Activated CD8-positive, alpha-beta T cell treated with anti-CD3 and anti-CD28 coated beads for 36 hours (primary cell): ENCODE data around the gene GBF1. TPM values are rescaled to one million over a fixed set of nuclear protein-coding genes. Genes with fewer than 3 reads are reported as not detected.

Experiments used
- ATAC-seq: fragments of 200-7000 bp; cut with Tn5 transposase; one replicate; pipeline ENCODE4 v1.10.0; 2021; ENCODE audit warnings: mild to moderate bottlenecking, moderate library complexity
- CTCF ChIA-PET: fragments of 350-600 bp; sonication (Branson Sonifier 250); formaldehyde crosslinking; loops from one replicate; lab custom pipeline; 2021; ENCODE audit warnings: antibody characterized with exemption; lab: Charles Lee
- POLR2A ChIA-PET: fragments of 350-600 bp; sonication (Branson Sonifier 250); formaldehyde crosslinking; loops from one replicate; lab custom pipeline; 2021; ENCODE audit warnings: antibody characterized with exemption; lab: Charles Lee
- DNase-seq: peaks from one replicate; pipeline ENCODE4 v3.0.0-alpha.2; 2020
- H3K27ac Mint-ChIP-seq: one replicate; pipeline ENCODE4 v1.8.0; 2021; ENCODE audit warnings: mild to moderate bottlenecking, mixed read lengths
- H3K27me3 Mint-ChIP-seq: one replicate; pipeline ENCODE4 v1.8.0; 2021; ENCODE audit warnings: mixed read lengths
- H3K36me3 Mint-ChIP-seq: one replicate; pipeline ENCODE4 v1.8.0; 2021; ENCODE audit warnings: low read depth, mixed read lengths
- H3K4me1 Mint-ChIP-seq: one replicate; pipeline ENCODE4 v1.8.0; 2021; ENCODE audit warnings: low read depth, mixed read lengths
- H3K4me3 Mint-ChIP-seq: one replicate; pipeline ENCODE4 v1.8.0; 2021; ENCODE audit warnings: mild to moderate bottlenecking, moderate library complexity, mixed read lengths
- H3K9me3 Mint-ChIP-seq: one replicate; pipeline ENCODE4 v1.8.0; 2021; ENCODE audit warnings: mixed read lengths
- CTCF ChIP-seq: fragments of 200-600 bp; IDR thresholded peaks from one replicate; pipeline ENCODE4 v1.8.0; 2022; ENCODE audit warnings: antibody characterized with exemption, mild to moderate bottlenecking
- intact Hi-C: fragments of 100-400 bp; cut with micrococcal nuclease; formaldehyde crosslinking; loops from one replicate; pipeline ENCODE4 v1.10.0; 2022
- total RNA-seq, 2 experiments: library from RNA; stranded (reverse); gene quantifications; one replicate each; pipeline ENCODE4 v1.2.3, GENCODE V29; 2021

GBF1 gene
- total RNA-seq, 2 experiments from 2014 or later: 25.4 to 28.2 TPM

GRCh38 chr10:102268375-102268888, 23.1 kb downstream of the GBF1 start:
- DNase-seq (peak; percentile 16), ATAC-seq (peak; percentile 60)
- Mint-ChIP-seq H3K4me1 (peaks cover 55% of the 10 kb centered on the region), H3K27ac (peak overlapping the region; percentile 87), H3K4me3 (no peak overlapping the region), H3K9me3 (no peaks in the 10 kb centered on the region), H3K27me3 (no peaks in the 10 kb centered on the region), H3K36me3 (peaks cover 19% of the 10 kb centered on the region)
- ChIA-PET POLR2A (interaction anchor here (0.7 to 1.2 kb wide), 2 partner anchors 15 to 21 kb away, joined by 3 to 4 read pairs; no protein-coding TSS in a partner anchor), CTCF (interaction anchor here (0.9 to 8.5 kb wide), 10 partner anchors 9 to 99 kb away, joined by 3 to 66 read pairs (median 6); partner anchors contain the start of gene PITX3)
- intact Hi-C loops: no loop called here
- TF ChIP-seq CTCF: no peak

- peak overlapping the region; percentile 87 for H3K27ac Mint-ChIP-seq
- ATAC-seq: no peak
- no peaks in the 10 kb centered on the region for H3K9me3 Mint-ChIP-seq
- CTCF ChIA-PET: interaction anchor here (0.9 to 8.5 kb wide), 5 partner anchors 8 to 83 kb away, joined by 3 to 66 read pairs (median 8); no protein-coding TSS in a partner anchor
- peaks cover 19% of the 10 kb centered on the region for H3K36me3 Mint-ChIP-seq
- H3K4me3 Mint-ChIP-seq: no peak overlapping the region
- no peak for DNase-seq
- no peaks in the 10 kb centered on the region for H3K27me3 Mint-ChIP-seq
- no peak for TF ChIP-seq CTCF
- POLR2A ChIA-PET: interaction anchor here (0.7 to 1.2 kb wide), 3 partner anchors 21 to 206 kb away, joined by 3 to 4 read pairs (median 3); no protein-coding TSS in a partner anchor
- intact Hi-C loops: no loop called here
- peaks cover 56% of the 10 kb centered on the region for H3K4me1 Mint-ChIP-seq
Measured at GRCh38 chr10:102269017-102269416, 23.7 kb downstream of the GBF1 start.

GRCh38 chr10:102274062-102274461, 28.7 kb downstream of the GBF1 start:
- peaks cover 11% of the 10 kb centered on the region for H3K36me3 Mint-ChIP-seq
- no peak for ATAC-seq
- TF ChIP-seq CTCF: no peak
- H3K9me3 Mint-ChIP-seq: no peaks in the 10 kb centered on the region
- no peak overlapping the region for H3K27ac Mint-ChIP-seq
- intact Hi-C loops: no loop called here
- ChIA-PET CTCF (interaction anchor here (3.0 to 4.3 kb wide), 2 partner anchors 43 to 78 kb away, joined by 9 to 12 read pairs; no protein-coding TSS in a partner anchor), POLR2A (no interaction called here)
- no peak for DNase-seq
- H3K27me3 Mint-ChIP-seq: no peaks in the 10 kb centered on the region
- H3K4me1 Mint-ChIP-seq: peaks cover 25% of the 10 kb centered on the region
- H3K4me3 Mint-ChIP-seq: no peak overlapping the region

- Mint-ChIP-seq H3K27ac (no peak overlapping the region), H3K36me3 (peaks cover 9% of the 10 kb centered on the region), H3K27me3 (no peaks in the 10 kb centered on the region), H3K4me3 (no peak overlapping the region), H3K9me3 (no peaks in the 10 kb centered on the region), H3K4me1 (peaks cover 32% of the 10 kb centered on the region)
- DNase-seq (no peak), ATAC-seq (no peak)
- intact Hi-C loops: no loop called here
- TF ChIP-seq CTCF: no peak
- CTCF ChIA-PET: interaction anchor here (0.7 to 4.3 kb wide), 3 partner anchors 20 to 77 kb away, joined by 4 to 12 read pairs (median 9); no protein-coding TSS in a partner anchor
- POLR2A ChIA-PET: no interaction called here
Measured at GRCh38 chr10:102275343-102275742, 30.0 kb downstream of the GBF1 start.

GRCh38 chr10:102279104-102279503, 33.8 kb downstream of the GBF1 start:
- CTCF ChIA-PET: interaction anchor here (1.0 to 2.9 kb wide), 4 partner anchors 11 to 73 kb away, joined by 3 to 13 read pairs (median 6); no protein-coding TSS in a partner anchor
- peaks cover 2% of the 10 kb centered on the region for H3K36me3 Mint-ChIP-seq
- DNase-seq (no peak), ATAC-seq (no peak)
- TF ChIP-seq CTCF: no peak
- H3K4me3 Mint-ChIP-seq: no peak overlapping the region
- POLR2A ChIA-PET: no interaction called here
- peaks cover 38% of the 10 kb centered on the region for H3K4me1 Mint-ChIP-seq
- no peaks in the 10 kb centered on the region for H3K27me3 Mint-ChIP-seq
- intact Hi-C loops: no loop called here
- no peak overlapping the region for H3K27ac Mint-ChIP-seq
- no peaks in the 10 kb centered on the region for H3K9me3 Mint-ChIP-seq
